Stomach (tissue), 4 donors: ENCODE data around the gene SYT4.

Experiments
- EP300 ChIP-seq: sonication (generic); formaldehyde crosslinking; IDR thresholded peaks from one replicate; pipeline ENCODE4 v1.6.1; 2017; ENCODE audit warnings: antibody characterized with exemption
- POLR2A ChIP-seq, 4 donors: fragments of 450-650 bp; IDR thresholded peaks; one replicate each; pipeline ENCODE4 v1.6.1; 2016; ENCODE audit warnings: antibody characterized with exemption in 4 of 4, control low read depth in 2 of 4, mild to moderate bottlenecking in 1 of 4, moderate library complexity in 1 of 4
- POLR2AphosphoS5 ChIP-seq, 3 donors: sonication (generic); formaldehyde crosslinking; IDR thresholded peaks; one replicate each; pipeline ENCODE4 v1.6.1; 2016; ENCODE audit warnings: antibody characterized with exemption in 3 of 3
- TF ChIP-seq, protein P1 (sequence below), 7 experiments: fragments of 450-650 bp in 4 of 7; fragments of 200-600 bp in 3 of 7; sonication (generic) in 3 of 7; IDR thresholded peaks; one replicate each; pipeline ENCODE4 v1.5.1; 2016 to 2019; ENCODE audit warnings: antibody characterized with exemption in 7 of 7, control low read depth in 2 of 7, mild to moderate bottlenecking in 1 of 7

DNA sequence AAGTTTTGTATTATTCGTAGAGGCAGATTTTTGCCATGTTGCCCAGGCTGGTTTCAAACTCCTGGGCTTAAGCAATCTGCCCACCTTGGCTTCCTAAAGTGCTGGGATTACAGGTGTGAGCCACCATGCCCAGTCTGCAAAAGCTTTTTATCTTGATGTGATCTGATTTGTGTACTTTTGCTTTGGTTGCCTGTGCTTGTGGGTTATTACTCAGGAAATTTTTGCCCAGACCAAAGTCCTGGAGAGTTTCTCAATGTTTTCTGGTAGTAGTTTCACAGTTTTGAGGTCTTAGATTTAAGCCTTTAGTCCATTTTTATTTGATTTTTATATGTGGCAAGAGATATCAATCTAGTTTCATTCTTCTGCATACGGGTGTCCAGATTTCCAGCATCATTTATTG is 42.4 kb downstream of the SYT4 start:
- TF ChIP-seq, protein P1, sequence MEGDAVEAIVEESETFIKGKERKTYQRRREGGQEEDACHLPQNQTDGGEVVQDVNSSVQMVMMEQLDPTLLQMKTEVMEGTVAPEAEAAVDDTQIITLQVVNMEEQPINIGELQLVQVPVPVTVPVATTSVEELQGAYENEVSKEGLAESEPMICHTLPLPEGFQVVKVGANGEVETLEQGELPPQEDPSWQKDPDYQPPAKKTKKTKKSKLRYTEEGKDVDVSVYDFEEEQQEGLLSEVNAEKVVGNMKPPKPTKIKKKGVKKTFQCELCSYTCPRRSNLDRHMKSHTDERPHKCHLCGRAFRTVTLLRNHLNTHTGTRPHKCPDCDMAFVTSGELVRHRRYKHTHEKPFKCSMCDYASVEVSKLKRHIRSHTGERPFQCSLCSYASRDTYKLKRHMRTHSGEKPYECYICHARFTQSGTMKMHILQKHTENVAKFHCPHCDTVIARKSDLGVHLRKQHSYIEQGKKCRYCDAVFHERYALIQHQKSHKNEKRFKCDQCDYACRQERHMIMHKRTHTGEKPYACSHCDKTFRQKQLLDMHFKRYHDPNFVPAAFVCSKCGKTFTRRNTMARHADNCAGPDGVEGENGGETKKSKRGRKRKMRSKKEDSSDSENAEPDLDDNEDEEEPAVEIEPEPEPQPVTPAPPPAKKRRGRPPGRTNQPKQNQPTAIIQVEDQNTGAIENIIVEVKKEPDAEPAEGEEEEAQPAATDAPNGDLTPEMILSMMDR (IDR thresholded peaks at IDR 0.05): no peak
- TF ChIP-seq POLR2A (IDR thresholded peaks at IDR 0.05) (no peak), EP300 (no peak), POLR2AphosphoS5 (IDR thresholded peaks at IDR 0.05) (no peak)
